K562 (cell line): ENCODE results near the gene MYO5C.

Experiments
- BHLHE40 ChIP-seq: IDR thresholded peaks from 2 replicates; pipeline ENCODE4 v1.6.1; 2011; ENCODE audit warnings: low read length, improper control_type of control experiment
- FOXK2 ChIP-seq, 2 experiments: fragments of 450-650 bp; IDR thresholded peaks in 1 of 2; conservative IDR thresholded peaks in 1 of 2; 2 replicates each; pipeline ENCODE4 v1.6.1; 2016; ENCODE audit warnings: low read depth in 2 of 2, mild to moderate bottlenecking in 1 of 2
- OTX1 ChIP-seq: fragments of 450-650 bp; formaldehyde crosslinking; IDR thresholded peaks from 2 replicates; pipeline ENCODE4 v1.4.0; 2022; ENCODE audit warnings: mild to moderate bottlenecking
- RBM22 ChIP-seq: fragments of 200-400 bp; formaldehyde crosslinking; IDR thresholded peaks from 2 replicates; pipeline ENCODE4 v1.6.1; 2018; ENCODE audit warnings: low read length, low read depth; ENCODE audit not compliant: poor library complexity, severe bottlenecking
- RFX5 ChIP-seq: IDR thresholded peaks from 2 replicates; pipeline ENCODE4 v1.6.1; 2011; ENCODE audit warnings: low read depth, mild to moderate bottlenecking, improper control_type of control experiment, low read length
- TAF15 ChIP-seq: fragments of 200-400 bp; formaldehyde crosslinking; IDR thresholded peaks from 2 replicates; pipeline ENCODE4 v1.6.1; 2017; ENCODE audit warnings: mild to moderate bottlenecking, low read depth, low read length, moderate library complexity
- ZNF445 ChIP-seq: fragments of 250-450 bp; sonication (Bioruptor Pico); IDR thresholded peaks from 2 replicates; pipeline ENCODE4 v1.4.0; 2020; ENCODE audit warnings: low read depth, mild to moderate bottlenecking, moderate library complexity
- TF ChIP-seq, protein P1 (sequence below): sonication (generic); formaldehyde crosslinking; IDR thresholded peaks from 2 replicates; pipeline ENCODE4 v1.8.1; 2023; ENCODE audit warnings: mild to moderate bottlenecking, missing genetic modification reagents
- TF ChIP-seq, protein P2 (sequence below), 3 experiments: IDR thresholded peaks in 2 of 3; conservative IDR thresholded peaks in 1 of 3; 2 replicates each; pipeline ENCODE4 v1.5.1; 2011 to 2012; ENCODE audit warnings: low read length in 3 of 3, mild to moderate bottlenecking in 3 of 3, control low read depth in 2 of 3, improper control_type of control experiment in 1 of 3, inconsistent platforms in 1 of 3, low read depth in 1 of 3, mixed read lengths in 1 of 3, moderate library complexity in 1 of 3; ENCODE audit not compliant: insufficient read depth in 2 of 3

GRCh38 chr15:52261498-52262242 is 33.9 kb downstream of the MYO5C start:
- TF ChIP-seq ZNF445 (CRISPR knock-in tag) = no peak
- no peak for TF ChIP-seq RBM22
- TF ChIP-seq BHLHE40 = no peak
- TF ChIP-seq, protein P1, sequence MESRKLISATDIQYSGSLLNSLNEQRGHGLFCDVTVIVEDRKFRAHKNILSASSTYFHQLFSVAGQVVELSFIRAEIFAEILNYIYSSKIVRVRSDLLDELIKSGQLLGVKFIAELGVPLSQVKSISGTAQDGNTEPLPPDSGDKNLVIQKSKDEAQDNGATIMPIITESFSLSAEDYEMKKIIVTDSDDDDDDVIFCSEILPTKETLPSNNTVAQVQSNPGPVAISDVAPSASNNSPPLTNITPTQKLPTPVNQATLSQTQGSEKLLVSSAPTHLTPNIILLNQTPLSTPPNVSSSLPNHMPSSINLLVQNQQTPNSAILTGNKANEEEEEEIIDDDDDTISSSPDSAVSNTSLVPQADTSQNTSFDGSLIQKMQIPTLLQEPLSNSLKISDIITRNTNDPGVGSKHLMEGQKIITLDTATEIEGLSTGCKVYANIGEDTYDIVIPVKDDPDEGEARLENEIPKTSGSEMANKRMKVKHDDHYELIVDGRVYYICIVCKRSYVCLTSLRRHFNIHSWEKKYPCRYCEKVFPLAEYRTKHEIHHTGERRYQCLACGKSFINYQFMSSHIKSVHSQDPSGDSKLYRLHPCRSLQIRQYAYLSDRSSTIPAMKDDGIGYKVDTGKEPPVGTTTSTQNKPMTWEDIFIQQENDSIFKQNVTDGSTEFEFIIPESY (CRISPR knock-in tag) = no peak
- TF ChIP-seq OTX1 (CRISPR knock-in tag) = no peak
- TF ChIP-seq, protein P2, sequence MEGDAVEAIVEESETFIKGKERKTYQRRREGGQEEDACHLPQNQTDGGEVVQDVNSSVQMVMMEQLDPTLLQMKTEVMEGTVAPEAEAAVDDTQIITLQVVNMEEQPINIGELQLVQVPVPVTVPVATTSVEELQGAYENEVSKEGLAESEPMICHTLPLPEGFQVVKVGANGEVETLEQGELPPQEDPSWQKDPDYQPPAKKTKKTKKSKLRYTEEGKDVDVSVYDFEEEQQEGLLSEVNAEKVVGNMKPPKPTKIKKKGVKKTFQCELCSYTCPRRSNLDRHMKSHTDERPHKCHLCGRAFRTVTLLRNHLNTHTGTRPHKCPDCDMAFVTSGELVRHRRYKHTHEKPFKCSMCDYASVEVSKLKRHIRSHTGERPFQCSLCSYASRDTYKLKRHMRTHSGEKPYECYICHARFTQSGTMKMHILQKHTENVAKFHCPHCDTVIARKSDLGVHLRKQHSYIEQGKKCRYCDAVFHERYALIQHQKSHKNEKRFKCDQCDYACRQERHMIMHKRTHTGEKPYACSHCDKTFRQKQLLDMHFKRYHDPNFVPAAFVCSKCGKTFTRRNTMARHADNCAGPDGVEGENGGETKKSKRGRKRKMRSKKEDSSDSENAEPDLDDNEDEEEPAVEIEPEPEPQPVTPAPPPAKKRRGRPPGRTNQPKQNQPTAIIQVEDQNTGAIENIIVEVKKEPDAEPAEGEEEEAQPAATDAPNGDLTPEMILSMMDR (IDR thresholded peaks at IDR 0.05 in 2 of 3, conservative IDR thresholded peaks at IDR 0.05 in 1 of 3; ENCODE audit: insufficient read depth in 2 of 3, low read depth in 1 of 3, low read length in 3 of 3) = no peak
- TF ChIP-seq TAF15 = no peak
- TF ChIP-seq FOXK2 (conservative IDR thresholded peaks at IDR 0.05 in 1 of 2, IDR thresholded peaks at IDR 0.05 in 1 of 2; ENCODE audit: low read depth in 2 of 2) = no peak
- TF ChIP-seq RFX5 = no peak
